GM12878 (cell line): ENCODE results near the gene CCDC112.

ENCODE experiments used
- EP300 ChIP-seq, 2 experiments: fragments of 150-350 bp in 1 of 2; IDR thresholded peaks; 2 replicates each; pipeline ENCODE4 v1.6.1; 2011 to 2012; ENCODE audit warnings: low read depth in 2 of 2, low read length in 2 of 2, borderline replicate concordance in 1 of 2, improper control_type of control experiment in 1 of 2, inconsistent platforms in 1 of 2; ENCODE audit not compliant: control insufficient read depth in 1 of 2
- GATAD2B ChIP-seq: fragments of 450-650 bp; conservative IDR thresholded peaks from 2 replicates; pipeline ENCODE4 v1.6.1; 2017; ENCODE audit warnings: low read depth, mild to moderate bottlenecking, moderate library complexity
- HCFC1 ChIP-seq: fragments of 150-350 bp; IDR thresholded peaks from 2 replicates; pipeline ENCODE4 v1.6.1; 2014; ENCODE audit warnings: low read length
- JUND ChIP-seq: IDR thresholded peaks from 2 replicates; pipeline ENCODE4 v1.6.1; 2012; ENCODE audit warnings: low read depth, mild to moderate bottlenecking, low read length, improper control_type of control experiment, moderate library complexity
- POLR2AphosphoS5 ChIP-seq: IDR thresholded peaks from 2 replicates; pipeline ENCODE4 v1.6.1; 2011; ENCODE audit warnings: mild to moderate bottlenecking, low read length, inconsistent platforms
- TAF1 ChIP-seq: IDR thresholded peaks from 2 replicates; pipeline ENCODE4 v1.6.1; 2011; ENCODE audit warnings: mild to moderate bottlenecking, low read depth, low read length, borderline replicate concordance
- ZNF274 ChIP-seq: IDR thresholded peaks from one replicate; pipeline ENCODE4 v1.8.0; 2011; ENCODE audit not compliant: insufficient read length, insufficient read depth
- TF ChIP-seq, protein P1 (sequence below): IDR thresholded peaks from 2 replicates; pipeline ENCODE4 v1.6.1; 2011; ENCODE audit warnings: low read depth, mild to moderate bottlenecking, low read length, moderate library complexity, borderline replicate concordance; ENCODE audit errors: extremely low read depth
- TF ChIP-seq, protein P2 (sequence below), 3 experiments: IDR thresholded peaks in 2 of 3; conservative IDR thresholded peaks in 1 of 3; 2 replicates each; pipeline ENCODE4 v1.5.1; 2011; ENCODE audit warnings: low read depth in 3 of 3, low read length in 3 of 3, mild to moderate bottlenecking in 3 of 3, control low read depth in 2 of 3, moderate library complexity in 2 of 3, inconsistent platforms in 1 of 3, mixed read lengths in 1 of 3; ENCODE audit not compliant: control insufficient read depth in 2 of 3, insufficient read depth in 1 of 3; ENCODE audit errors: extremely low read depth in 1 of 3

DNA sequence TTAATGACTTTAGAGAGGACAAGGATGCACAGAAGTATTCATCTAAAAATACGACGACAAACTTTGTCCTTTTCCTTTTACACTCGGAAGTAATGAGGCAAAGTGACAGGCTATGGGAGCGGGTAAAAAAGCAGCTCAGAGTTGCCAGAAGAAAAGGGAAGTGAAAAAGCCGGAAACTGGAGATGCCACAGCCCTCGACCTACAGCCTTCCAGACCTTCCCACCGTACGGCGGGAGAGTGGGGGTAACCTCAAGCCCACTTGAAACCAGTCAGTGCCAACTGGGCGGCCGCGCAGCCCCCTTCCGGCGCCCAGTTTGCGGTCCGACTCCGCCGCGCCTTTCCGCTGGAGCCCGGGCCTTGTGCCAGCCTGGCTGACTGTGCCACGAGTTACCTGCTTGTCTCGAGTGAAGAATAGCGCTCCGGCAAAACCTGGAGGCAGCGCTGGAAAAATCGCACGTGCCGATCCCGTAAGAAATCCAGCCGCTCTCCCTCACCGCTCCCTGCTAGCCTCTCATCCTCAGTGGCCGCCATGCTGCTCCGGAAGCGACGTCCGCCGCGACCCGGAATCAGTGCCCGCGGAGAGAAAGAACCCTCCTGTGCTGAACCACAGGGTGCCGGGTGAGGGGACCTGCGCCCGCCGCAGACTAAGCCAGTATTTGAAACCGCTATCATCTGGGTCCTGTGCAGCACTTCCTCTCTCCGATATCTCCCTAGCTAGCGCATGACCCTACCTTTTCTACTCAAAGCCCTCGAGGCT lies 34.0 kb downstream of the CCDC112 start, which contains the start of gene PGGT1B:
- TF ChIP-seq TAF1 (peak; percentile 92), GATAD2B (peak; percentile 85; the same call in 1 of the 2 replicates), POLR2AphosphoS5 (peak; percentile 88), JUND (peak; percentile 4; the same call in 1 of the 2 replicates), HCFC1 (peak; percentile 57; the same call in 1 of the 2 replicates), EP300 (IDR thresholded peaks at IDR 0.05; ENCODE audit: borderline replicate concordance in 1 of 2, control insufficient read depth in 1 of 2, low read depth in 2 of 2, low read length in 2 of 2) (no peak), ZNF274 (no peak)
- TF ChIP-seq, protein P1, sequence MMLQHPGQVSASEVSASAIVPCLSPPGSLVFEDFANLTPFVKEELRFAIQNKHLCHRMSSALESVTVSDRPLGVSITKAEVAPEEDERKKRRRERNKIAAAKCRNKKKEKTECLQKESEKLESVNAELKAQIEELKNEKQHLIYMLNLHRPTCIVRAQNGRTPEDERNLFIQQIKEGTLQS: no peak
- TF ChIP-seq, protein P2, sequence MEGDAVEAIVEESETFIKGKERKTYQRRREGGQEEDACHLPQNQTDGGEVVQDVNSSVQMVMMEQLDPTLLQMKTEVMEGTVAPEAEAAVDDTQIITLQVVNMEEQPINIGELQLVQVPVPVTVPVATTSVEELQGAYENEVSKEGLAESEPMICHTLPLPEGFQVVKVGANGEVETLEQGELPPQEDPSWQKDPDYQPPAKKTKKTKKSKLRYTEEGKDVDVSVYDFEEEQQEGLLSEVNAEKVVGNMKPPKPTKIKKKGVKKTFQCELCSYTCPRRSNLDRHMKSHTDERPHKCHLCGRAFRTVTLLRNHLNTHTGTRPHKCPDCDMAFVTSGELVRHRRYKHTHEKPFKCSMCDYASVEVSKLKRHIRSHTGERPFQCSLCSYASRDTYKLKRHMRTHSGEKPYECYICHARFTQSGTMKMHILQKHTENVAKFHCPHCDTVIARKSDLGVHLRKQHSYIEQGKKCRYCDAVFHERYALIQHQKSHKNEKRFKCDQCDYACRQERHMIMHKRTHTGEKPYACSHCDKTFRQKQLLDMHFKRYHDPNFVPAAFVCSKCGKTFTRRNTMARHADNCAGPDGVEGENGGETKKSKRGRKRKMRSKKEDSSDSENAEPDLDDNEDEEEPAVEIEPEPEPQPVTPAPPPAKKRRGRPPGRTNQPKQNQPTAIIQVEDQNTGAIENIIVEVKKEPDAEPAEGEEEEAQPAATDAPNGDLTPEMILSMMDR (IDR thresholded peaks at IDR 0.05 in 2 of 3, conservative IDR thresholded peaks at IDR 0.05 in 1 of 3; ENCODE audit: control insufficient read depth in 2 of 3, extremely low read depth in 1 of 3, insufficient read depth in 1 of 3, low read depth in 3 of 3, low read length in 3 of 3): no peak
